GM19324 (cell line): ENCODE data around the gene SH3PXD2A.
"Not testable (repeated sequence)": the region's sequence is repeated elsewhere in the genome, so short reads cannot be mapped to it uniquely, and the experiment has no call there.

Experiments used
- ATAC-seq: cut with Tn5 transposase; IDR thresholded peaks from one replicate; pipeline ENCODE4 v1.9.1; 2021; ENCODE audit warnings: mild to moderate bottlenecking, moderate library complexity; ENCODE audit not compliant: unreplicated experiment, low FRiP score

Gene SH3PXD2A

DNA sequence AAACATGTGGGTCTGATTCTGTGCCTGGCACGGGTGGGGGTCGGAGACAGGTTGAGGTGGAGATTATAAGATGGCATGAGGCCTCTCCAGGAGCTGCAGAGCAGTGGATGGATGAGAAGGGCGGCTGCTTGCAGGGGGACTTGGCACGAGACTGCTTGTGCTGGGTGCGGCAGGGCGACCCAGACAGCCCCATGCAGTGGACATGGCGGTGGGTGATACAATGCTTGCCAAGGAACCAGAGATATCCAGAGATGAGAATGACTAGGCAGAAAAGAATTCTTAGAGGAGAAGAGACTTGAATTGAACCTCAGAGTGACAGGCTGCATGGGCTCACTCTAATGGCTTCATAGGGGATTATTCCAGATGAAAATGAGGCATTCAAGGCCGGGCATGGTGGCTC is 216.4 kb downstream of the SH3PXD2A start:
- no peak for ATAC-seq

DNA sequence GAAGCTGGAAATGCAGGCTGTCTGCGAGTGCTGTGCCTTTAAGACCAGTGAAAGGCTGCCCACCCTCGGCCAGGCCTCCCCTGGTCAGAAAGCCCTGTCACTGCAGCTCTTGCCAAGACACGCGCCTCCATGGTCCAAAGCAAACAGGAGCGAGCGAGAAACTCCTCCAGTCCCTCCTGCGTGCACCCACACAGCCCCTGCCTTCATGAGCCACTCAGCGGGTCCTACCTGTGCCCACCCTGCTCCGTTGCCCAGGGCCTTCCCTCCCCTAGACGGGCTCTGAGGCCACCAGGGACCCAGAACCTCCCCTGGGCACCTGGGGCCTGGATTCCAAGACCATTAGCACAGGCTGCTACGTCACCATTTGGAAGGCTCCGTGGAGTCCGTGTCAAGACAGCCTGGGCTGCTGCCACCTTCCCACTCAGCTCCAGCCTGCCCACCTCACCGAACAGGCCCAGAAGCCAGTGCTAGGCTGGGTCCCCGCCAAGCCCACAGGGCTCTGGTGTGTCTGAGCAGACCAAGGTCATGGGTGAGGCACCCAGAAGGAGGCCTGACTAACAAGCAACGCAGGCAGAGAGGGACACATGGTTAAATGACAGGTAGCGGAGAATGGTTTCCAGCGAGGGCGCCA is 217.3 kb downstream of the SH3PXD2A start:
- ATAC-seq = no peak

DNA sequence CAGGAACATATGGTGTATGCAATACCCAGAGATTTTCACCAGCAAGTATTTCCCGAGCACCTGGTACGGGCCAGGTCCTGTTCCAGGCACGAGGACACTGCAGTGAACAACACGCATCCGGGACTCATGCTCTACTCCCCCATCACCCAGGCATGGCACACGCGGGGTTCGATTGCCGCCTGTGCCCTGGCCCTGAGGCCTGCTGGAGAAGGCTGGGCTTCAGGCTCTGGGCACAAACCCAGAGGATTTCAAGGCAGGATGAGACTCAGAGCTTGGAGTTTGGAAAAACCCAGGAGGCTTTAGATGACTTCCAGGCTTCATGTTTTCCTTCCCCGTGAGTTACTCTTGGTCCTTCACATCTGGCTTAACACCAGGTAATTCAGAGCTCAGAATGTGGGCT is 218.4 kb downstream of the SH3PXD2A start:
- no peak for ATAC-seq

DNA sequence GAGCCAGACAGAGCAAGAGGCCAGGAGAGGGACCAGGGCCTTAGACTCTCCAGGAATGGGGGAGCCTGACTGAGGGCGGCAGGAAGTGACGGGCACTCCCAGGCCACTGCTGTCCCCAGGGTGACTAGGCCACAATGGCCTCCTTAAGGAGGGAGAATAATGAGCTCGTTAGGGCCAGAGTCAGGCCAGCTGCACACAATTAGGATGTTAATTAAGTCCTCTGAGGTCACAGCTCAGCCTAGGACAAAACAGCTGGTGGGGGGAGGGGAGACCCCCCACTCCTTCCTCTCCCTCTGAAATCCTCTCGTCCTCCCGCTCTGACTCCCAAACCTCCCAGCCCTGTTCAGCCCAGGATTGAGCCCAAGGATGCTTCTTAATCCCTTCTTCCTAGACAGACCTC is 218.9 kb downstream of the SH3PXD2A start:
- no peak for ATAC-seq

DNA sequence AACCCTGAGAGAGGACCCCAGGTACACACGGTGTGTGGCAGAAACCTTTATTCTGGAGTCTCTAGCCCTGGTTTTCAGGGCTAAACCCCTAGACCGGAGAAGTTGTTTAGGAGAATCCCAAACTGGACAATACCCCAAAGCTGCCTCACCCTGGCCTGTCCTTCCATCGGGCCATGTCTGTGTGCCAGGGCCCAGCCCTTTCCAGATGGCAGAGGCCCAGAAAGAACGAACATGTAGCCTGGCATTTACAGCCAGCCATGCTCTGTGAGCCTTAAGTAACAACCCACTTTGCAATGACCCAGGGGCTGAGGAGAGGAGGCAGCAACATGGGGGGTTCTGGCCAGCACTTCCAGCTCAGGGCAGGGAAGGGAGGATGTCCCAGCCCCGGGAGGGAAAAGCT is 219.8 kb downstream of the SH3PXD2A start:
- ATAC-seq = no peak

DNA sequence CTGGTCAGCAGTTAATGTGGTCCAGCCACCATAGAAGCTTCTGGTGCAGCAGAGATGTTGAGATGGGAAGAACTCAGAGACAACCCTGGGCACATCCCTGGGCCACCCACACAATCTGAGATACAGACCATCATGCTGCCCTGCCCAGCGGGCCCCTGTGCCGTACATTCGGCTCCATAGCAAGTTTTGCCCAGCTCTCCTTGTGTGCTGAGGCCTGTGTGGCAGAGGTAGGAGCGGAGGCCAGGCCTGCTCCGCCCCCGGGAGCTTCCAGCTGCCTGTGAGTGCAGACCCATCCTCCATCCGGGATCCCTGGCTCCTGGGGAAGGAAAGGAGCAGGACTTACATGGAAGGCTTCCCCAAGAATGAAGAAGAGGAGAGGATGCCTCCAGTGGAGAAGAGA is 221.5 kb downstream of the SH3PXD2A start:
- no peak for ATAC-seq

DNA sequence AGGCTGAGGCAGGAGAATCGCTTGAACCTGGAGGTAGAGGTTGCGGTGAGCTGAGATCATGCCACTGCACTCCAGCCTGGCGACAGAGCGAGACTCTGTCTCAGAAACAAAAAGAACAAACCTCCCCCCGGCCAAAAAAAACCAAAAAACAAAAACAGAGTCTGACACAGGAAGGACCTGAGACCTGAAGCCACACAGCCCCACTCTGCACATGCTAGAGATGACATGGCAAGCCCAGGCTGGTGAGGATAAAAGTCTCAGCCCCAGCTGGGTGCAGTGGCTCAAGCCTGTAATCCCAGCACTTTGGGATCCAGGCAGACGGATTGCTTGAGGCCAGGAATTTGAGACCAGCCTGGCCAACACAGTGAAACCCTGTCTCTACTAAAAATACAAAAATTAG is 222.5 kb downstream of the SH3PXD2A start:
- ATAC-seq = not testable (repeated sequence)

DNA sequence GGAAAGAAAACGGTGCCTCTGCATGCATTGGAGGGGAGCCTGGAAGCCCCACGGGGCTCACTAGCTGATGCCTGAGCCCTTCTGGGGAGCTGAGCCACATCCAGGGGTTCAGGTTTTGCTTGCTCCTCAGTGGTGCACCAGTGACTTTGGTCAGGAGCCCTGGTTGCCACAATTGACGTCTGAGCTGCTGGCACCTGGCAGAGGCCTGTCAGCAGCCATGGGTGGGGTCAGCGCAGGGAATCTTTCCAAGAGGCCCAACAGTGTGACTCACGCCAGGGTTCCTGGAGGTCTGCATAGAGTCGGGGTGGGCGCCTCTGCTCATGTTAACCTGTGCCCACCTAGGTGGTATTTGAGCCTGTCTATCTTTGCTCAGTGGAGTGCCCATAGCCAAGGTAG is 223.1 kb downstream of the SH3PXD2A start:
- ATAC-seq = no peak

DNA sequence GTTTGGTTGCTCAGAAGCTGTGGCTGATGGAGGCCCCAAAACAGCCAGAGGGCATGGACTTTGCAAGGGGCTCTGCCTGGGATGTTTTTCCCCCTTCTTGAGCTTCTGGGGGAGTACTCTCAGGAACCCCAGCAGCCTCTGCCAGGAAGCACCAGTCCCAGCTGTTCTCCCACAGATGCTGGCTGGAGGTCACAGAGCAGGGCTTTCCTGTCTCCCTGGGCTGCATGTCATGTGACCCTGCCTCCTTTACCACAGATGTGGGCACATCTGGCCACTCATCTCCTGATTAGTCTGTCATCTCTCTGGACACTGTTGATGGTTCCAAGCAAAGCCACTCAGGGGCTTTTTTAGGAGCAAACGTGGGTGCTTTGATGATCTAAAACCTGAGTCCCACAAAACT is 225.2 kb downstream of the SH3PXD2A start:
- no peak for ATAC-seq

DNA sequence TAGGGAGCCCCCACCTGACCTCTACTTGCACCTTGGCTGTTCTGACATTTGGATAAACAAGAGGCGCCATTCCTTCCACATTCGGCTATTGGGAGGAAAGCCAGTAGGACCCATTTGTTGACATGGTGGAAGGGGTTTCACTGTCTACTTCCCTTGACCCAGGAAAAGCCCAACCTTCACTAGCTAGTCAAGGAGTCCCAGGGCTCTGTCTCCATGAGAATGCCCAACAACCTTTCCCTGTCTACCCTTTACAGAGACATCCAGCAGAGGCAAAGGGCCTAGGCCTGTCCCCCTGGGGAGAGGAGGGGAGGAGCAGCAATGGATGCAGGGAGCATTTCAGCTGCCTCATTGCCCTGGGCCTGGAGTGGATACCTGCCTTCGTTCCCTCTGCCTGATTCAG is 225.8 kb downstream of the SH3PXD2A start:
- no peak for ATAC-seq

DNA sequence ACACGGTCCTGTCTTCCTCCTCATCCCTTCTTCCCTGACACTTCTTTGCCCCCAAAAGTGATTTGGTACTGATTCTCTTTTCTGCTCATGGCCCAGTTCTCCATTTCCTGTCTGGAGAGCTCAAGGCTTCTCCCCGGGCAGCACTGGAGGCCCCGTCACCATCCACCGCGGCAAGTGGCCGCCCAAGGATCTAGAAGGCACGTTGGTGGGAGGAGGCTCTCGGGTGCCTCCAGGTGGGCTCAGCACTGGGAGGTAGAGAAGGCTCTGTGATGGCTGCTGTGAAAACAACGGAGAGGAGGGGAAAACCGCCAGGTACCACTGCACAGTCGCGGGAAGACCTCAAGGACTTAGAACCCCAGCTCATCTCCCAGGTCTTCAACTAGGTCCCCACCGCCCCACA is 227.5 kb downstream of the SH3PXD2A start:
- ATAC-seq = no peak

DNA sequence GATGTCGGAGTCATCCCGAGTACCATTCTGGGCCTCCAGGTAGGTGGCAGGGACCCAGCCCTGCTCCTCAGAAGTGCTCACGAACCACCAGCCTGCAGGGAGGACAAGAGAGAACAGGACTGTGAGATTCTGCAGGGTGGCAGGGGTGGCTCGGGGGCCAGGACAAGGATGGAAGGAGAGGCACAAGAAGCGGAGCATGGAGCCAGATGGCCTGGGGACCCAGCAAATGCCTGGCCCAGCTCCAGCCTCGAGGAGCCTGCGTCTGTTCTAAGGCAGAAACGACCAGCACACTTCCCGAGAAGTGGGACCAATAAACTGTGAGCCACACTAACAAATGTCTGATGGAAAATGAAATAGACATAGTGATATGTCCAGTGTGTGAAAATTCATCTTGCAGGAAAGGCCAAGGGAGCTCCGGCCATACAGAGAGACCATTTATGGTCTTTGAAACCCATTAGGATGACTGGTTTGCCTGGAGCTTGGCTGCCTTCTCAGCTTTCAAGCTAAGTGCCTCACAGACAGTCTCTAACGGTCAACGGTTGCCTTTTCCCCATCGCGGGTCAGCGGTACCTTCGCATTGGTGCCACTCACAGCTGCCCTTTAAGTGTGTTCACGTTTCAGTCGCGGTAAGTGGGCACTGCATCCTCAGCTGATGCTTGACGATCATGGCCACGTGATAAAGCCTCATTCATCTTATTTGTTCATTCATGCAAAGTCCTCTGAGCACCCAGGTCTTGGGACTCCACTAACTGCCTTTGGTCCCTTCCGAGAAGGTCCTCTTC is 228.1 kb downstream of the SH3PXD2A start:
- no peak for ATAC-seq

DNA sequence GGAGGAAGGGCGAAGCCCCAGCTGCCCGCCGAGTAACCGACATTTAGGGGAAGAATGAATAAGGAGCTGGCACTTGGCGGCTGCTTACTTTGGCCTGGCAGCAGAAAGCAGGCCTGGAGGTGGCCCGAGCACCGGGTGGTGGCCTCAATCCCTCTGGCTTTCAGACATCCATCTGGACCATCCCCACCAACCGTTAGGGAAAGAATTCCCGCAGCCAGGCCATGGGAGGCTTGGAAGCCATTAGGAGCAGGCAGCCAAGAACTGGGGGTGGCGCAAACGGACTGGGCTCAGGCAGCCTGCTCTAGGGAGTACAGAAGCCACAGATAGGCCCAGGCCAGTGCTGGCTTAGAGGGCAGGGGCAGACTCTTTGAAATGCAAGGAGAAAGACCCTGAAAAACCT is 229.2 kb downstream of the SH3PXD2A start:
- ATAC-seq = no peak

DNA sequence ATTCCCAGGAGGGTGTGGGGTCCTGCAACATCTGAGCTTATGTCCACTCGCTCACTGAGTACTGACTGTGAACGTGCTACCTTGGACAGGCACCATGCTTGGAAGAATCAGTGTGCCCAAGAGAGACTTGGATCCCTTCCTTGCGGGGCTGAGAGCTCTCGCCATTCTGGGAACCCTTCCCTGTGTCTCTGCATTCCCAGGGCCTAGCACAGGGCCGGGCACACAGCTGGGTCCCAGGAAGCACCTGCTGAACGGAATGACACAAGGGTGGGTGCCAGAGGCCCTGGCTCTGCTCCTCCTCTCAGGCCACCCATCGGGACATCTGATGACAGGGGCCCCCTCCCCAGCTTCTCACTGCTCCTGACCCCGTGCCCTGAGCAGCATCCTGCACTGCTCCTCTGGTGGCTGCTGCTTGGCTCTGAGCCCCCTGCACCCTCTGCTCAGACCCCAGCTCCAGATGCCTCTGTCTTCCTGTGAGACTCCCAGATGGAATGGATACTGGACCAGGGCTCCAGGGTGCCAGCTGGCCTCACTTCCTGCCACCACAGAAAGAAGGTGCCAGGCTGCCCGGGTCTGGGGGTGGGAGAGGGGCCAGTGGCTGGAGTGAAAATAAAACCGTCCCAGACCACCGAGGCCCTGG is 232.3 kb downstream of the SH3PXD2A start:
- no peak for ATAC-seq

DNA sequence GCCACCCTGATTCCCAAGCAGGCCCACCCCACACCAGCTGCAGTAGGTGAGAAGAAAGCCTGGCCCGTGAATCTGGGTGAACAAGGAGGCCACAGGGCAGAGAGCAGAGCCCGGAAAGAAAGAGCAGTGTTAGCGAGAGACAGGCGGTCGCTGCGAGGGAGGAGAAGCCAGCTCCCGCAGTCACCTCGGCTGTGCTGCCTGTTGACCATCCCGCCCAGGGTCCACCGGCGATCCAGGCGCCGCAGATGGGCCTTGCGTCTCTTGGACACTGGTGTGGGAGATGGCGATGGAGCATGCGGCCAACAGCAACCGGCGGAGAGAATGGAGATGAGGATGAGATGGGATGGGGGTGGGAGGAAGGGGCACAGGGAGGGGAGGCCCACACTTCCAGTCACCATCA is 233.1 kb downstream of the SH3PXD2A start:
- no peak for ATAC-seq

DNA sequence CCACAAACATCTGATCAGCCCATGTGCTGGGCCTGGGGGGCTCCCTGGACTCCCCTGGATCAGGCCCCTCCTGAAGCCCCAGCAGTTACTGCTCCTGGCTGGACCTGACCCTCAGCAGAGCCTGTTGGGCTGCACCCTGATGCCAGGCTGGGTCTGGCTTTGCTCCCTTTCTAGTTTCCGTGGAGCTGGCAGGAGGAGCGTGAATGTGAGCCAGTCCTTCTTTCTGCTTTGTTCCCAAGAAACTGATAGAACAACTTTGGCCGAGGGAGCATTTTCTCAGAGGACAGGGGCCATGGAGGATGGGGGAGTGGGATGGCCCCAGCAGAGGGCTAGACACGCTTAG is 233.6 kb downstream of the SH3PXD2A start:
- ATAC-seq = no peak

DNA sequence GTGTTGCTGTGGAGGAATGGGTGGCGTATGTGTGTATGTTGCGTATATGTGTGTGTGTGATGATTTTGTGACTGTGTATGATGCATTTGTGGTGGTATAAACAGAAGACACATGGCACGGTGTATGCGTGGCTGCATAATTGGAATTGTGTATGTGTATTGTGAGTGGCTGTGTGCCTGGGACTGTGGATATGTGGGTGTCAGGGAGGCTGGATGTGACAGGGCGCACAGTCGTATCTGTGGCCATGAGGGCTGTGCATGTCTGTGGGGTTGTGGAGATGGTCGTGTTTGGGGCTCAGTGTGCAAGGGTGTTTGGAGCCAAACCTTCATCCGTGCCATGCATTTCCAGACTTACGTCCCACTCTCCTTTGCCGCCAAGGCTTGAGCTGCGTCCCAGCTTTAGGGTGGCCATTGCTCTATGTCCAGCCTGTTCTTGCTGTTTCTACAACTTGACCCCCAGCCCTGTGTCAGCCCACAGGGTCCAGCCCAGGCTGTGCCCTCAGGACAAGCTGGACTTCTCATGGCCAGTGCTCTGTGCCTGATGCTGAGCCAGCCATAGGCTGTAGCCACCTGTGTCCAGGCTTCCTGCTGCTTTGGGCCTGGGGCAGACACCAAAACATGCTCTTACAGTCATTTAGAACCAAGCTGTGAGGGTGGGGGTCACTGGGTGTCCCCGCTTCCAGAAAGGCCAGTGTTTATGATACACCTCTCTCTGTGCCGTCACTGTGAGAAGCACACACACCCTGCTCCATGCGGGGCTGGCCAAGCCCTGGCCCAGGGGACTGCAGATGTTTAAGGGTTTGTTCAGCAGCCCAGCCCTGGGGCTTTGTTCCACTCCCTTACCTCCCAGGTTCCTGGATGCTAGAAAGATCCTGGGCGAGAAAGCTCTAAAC is 234.2 kb downstream of the SH3PXD2A start:
- no peak for ATAC-seq

DNA sequence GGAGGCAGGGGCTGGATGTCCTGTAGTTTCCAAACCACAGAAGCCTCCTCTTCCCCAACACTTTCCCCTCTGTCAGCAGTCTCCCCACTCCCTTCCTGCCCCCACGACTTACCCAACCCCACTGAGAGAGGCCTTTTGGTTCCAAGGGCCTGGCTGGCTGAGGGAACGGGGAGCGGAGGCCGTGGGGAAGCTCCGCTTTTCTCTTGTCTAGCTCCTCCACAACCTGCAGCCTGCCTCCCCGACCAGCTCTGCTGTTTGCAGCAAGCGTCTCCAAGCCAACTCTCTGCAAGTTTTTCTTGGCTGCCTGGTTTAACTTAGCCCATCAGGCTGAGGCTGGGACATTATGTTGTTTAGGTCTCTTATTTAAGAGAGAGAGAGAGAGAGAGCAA is 235.0 kb downstream of the SH3PXD2A start:
- no peak for ATAC-seq

DNA sequence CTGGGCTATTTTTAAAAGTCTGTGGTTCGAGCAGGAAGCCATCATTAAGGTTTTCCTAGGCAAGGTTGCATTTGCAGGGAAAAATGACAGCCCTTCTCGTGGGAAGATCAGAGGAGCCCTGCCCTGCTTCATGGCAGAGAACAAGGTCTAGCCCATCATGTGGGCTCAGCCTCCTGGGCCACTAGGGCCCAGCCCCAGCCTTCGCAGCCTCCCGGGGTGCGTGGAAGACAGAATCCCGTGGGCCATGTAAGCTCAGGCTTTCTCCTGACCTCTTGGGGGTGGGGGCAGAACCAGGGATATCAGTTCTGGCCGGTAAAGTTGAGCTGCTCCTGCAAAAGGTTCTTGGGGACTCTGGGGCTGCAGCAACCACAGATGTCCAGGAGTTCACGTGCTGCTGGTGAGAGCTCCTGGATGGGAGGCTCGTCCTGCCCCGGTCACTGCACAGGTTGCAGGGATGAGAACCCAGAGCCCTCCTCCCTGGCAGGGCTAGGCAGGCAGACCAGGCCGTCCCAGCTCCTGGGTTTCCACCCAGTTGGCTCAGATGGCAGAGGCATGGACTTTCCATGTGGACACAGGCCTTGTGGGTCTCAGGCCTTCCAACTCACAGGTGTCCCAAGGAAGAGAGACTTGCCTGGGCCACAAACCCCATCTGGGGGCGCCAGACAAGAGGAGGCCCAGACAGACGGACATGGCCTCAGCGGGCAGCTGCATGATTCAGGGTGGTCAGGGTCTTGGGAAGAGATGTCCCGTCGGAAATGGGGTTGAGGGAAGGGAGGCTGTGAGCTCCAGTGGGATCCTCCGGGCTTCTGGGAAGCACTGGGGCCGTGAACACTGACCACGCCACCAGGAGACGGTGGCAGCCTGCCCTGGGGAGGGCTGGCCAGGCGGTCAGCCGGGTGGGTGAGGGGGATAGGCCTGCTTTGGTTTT is 235.7 kb downstream of the SH3PXD2A start:
- no peak for ATAC-seq
